Right lobe of liver (tissue), 6 donors: ENCODE measurements around the gene ANKRD13B. TPM values are rescaled to one million over a fixed set of nuclear protein-coding genes. Genes with fewer than 3 reads are reported as not detected.

Source experiments
- ATAC-seq, 4 donors: fragments of 200-7000 bp; cut with Tn5 transposase; one replicate each; pipeline ENCODE4 v1.9.1; 2020; ENCODE audit warnings: mild to moderate bottlenecking in 4 of 4, moderate library complexity in 4 of 4
- DNase-seq, 3 donors: peaks; one replicate each; pipeline ENCODE4 v3.0.0-alpha.2; 2020
- H3K27ac ChIP-seq, 3 donors: fragments of 200-600 bp; one replicate each; pipeline ENCODE4 v1.8.0; 2022
- H3K27me3 ChIP-seq, 2 donors: fragments of 200-600 bp; one replicate each; pipeline ENCODE4 v1.8.0; 2022
- H3K36me3 ChIP-seq, 4 donors: fragments of 200-600 bp; sonication (generic) in 1 of 4; one replicate each; pipeline versions ENCODE4 v1.5.1 to v1.8.0; 2017 to 2022; ENCODE audit warnings: control low read depth in 1 of 4
- H3K4me1 ChIP-seq, 4 donors: fragments of 200-600 bp; sonication (generic) in 1 of 4; one replicate each; pipeline versions ENCODE4 v1.5.1 to v1.8.0; 2017 to 2022; ENCODE audit warnings: control low read depth in 1 of 4
- H3K4me3 ChIP-seq, 3 donors: fragments of 200-600 bp; one replicate each; pipeline ENCODE4 v1.8.0; 2022
- H3K9me3 ChIP-seq, 4 donors: fragments of 200-600 bp; sonication (generic) in 1 of 4; one replicate each; pipeline versions ENCODE4 v1.5.1 to v1.8.0; 2017 to 2022; ENCODE audit warnings: control low read depth in 1 of 4
- POLR2A ChIP-seq: fragments of 450-650 bp; IDR thresholded peaks from one replicate; pipeline ENCODE4 v1.6.1; 2017; ENCODE audit warnings: antibody characterized with exemption, mild to moderate bottlenecking
- whole genome bisulfite sequencing: methylation state at CpG from one replicate; pipeline ENCODE4 v1.1.6; 2018; ENCODE audit warnings: low coverage, low lambda C conversion rate; ENCODE audit not compliant: insufficient coverage; ENCODE audit errors: missing lambda C conversion rate; 5-methylcytosine and 5-hydroxymethylcytosine counted together
- intact Hi-C, 2 donors: fragments of 100-400 bp; cut with DNase I; formaldehyde crosslinking; loops; one replicate each; pipeline versions ENCODE4 v1.11.2 to v1.14.1; 2022
- total RNA-seq, 6 experiments: library from RNA; depleted of rRNA in 2 of 6; stranded (reverse); fragments of >200 nt in 2 of 6; fragmentation: NEBNext Ultra II Directional in 3 of 6; extraction: Animal tissue kit (Norgen Biotek cat#: 25700) in 3 of 6; gene quantifications; one replicate each; pipeline versions ENCODE4 v1.1.0 to v1.2.4, GENCODE V29; 2016 to 2023
- TF ChIP-seq, protein P1 (sequence below), 4 donors: fragments of 200-600 bp in 3 of 4; fragments of 450-650 bp in 1 of 4; IDR thresholded peaks; one replicate each; pipeline versions ENCODE4 v1.5.1 to v1.8.0; 2016 to 2022; ENCODE audit warnings: antibody characterized with exemption in 4 of 4, mild to moderate bottlenecking in 2 of 4
- donor health status: DM: no; HTN: yes; CAD: no.
- donor health status: DM: no; HTN: no; CAD: no.
- donor health status: DM: no; HTN: no; CAD: no.
- donor health status: DM: no; HTN: yes; CAD: no.
- donor health status: DM: no; HTN: yes; CAD: no.

The ANKRD13B gene
- total RNA-seq, 6 experiments from 2014 or later: 0.37 to 1.6 (median 0.88) TPM

DNA sequence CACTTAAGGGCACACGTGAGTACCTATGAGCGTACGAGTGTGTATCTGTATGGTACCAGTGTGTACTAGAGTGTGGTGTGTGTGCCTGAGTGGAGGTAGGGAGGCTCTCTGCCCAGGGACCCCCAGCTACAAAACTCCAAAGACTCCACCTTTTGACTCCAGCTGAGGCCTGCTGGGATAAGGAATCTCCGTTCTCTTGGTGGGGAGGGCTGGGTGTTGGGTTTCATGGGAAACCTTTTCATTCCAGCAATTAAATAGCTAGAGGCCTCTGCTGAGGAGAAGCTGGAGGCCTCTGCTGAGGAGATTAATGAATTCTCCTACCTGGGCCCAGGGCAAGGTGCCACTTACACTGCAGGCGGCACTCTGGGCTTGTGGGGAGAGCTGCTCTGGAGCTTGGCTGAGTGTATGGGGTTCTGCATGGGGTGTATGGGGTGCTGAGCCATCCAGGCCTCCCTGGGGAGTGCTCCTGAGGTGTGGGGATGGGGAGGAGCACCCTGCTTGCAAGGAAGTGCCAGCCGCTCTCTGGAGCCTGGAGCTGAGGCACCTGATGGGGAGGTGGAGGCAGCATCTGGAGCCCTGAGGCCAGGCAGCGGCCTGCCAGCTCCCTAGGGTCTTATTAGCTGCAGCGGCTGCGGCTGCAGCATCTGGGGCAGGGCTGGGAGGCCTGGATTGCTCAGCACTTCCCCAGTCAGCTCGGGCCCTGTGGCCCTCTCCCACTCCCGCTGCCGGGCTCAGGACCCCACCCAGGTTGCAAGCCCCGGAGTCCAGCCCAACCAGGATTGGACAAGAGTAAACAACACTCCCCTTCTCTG lies 4.6 kb downstream of the ANKRD13B start:
- 91% methylated on average over 4 of the region's 13 CpGs for WGBS
- no peak for ATAC-seq
- no peak overlapping the region for H3K27ac ChIP-seq
- peaks cover 0 to 3% (median under 1%) of the 10 kb centered on the region in 4 donors for H3K4me1 ChIP-seq
- intact Hi-C loops: no loop called here
- H3K36me3 ChIP-seq: no peaks in the 10 kb centered on the region
- no peak for TF ChIP-seq POLR2A
- TF ChIP-seq, protein P1, sequence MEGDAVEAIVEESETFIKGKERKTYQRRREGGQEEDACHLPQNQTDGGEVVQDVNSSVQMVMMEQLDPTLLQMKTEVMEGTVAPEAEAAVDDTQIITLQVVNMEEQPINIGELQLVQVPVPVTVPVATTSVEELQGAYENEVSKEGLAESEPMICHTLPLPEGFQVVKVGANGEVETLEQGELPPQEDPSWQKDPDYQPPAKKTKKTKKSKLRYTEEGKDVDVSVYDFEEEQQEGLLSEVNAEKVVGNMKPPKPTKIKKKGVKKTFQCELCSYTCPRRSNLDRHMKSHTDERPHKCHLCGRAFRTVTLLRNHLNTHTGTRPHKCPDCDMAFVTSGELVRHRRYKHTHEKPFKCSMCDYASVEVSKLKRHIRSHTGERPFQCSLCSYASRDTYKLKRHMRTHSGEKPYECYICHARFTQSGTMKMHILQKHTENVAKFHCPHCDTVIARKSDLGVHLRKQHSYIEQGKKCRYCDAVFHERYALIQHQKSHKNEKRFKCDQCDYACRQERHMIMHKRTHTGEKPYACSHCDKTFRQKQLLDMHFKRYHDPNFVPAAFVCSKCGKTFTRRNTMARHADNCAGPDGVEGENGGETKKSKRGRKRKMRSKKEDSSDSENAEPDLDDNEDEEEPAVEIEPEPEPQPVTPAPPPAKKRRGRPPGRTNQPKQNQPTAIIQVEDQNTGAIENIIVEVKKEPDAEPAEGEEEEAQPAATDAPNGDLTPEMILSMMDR (IDR thresholded peaks at IDR 0.05): no peak
- H3K4me3 ChIP-seq: no peak overlapping the region
- no peaks in the 10 kb centered on the region for H3K27me3 ChIP-seq
- H3K9me3 ChIP-seq: no peaks in the 10 kb centered on the region
- DNase-seq: peak in 1 of 3 donors; percentile 14

DNA sequence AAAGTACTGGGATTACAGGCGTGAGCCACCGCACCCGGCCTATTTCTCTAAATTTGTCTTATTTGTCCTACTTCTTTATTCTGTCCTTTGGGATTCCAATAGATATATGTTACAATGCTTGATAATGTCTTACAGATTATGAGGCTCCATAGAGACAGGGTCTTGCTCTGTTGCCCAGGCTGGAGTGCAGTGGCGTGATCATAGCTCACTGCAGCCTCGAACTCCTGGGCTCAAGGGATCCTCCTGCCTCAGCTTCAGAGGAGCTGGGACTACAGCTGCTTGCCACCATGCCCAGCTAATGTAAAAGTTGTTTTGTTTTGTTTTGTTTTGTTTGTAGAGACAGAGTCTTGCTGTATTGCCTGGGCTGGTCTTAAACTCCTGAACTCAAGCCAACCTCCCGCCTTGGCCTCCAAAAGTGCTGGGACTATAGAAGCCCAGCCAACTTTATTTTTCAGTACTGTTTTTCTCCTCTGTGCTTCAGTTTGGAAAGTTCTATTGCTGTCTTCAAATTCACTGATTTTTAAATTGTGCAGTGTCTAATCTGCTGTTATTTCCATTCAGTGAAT lies 10.3 kb downstream of the ANKRD13B start:
- no peak overlapping the region for H3K4me3 ChIP-seq
- H3K9me3 ChIP-seq: no peaks in the 10 kb centered on the region
- intact Hi-C loops: no loop called here
- no peak for ATAC-seq
- 94% methylated on average over 5 of the region's 6 CpGs for WGBS
- H3K27me3 ChIP-seq: no peaks in the 10 kb centered on the region
- TF ChIP-seq, protein P1 (IDR thresholded peaks at IDR 0.05): no peak
- TF ChIP-seq POLR2A: no peak
- DNase-seq: peak in 1 of 3 donors; percentile 7
- no peaks in the 10 kb centered on the region for H3K36me3 ChIP-seq
- no peaks in the 10 kb centered on the region for H3K4me1 ChIP-seq
- no peak overlapping the region for H3K27ac ChIP-seq

DNA sequence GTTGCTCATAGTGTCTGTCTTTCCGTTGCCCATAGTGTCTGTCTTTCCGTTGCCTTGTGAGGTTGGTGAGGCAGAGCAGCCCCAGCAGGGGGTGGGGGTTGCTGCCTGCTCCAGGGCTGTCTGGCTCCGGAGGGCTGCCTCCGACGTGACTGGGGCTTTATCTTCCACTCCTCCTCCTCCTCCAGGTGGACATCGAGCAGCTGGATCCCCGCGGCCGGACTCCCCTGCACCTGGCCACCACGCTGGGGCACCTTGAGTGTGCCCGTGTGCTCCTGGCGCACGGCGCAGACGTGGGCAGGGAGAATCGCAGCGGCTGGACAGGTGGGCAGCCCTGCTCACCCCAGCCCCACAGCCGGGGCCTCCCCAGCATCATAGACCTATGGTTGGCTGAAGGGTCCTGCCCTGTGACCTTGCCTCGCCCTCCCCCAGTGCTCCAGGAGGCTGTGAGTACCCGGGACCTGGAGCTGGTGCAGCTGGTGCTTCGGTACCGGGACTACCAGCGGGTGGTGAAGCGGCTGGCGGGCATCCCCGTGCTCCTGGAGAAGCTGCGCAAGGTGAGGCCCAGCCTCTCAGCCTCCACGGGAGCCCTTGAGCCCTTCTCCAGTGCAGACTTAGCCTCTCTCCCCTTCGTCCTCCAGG lies 14.7 kb downstream of the ANKRD13B start:
- 87% methylated on average over 3 of the region's 29 CpGs for WGBS
- Histone ChIP-seq H3K27ac (no peak overlapping the region), H3K36me3 (no peaks in the 10 kb centered on the region), H3K9me3 (no peaks in the 10 kb centered on the region), H3K27me3 (no peaks in the 10 kb centered on the region), H3K4me1 (no peaks in the 10 kb centered on the region), H3K4me3 (no peak overlapping the region)
- intact Hi-C loops: no loop called here
- ATAC-seq (no peak), DNase-seq (peak in 1 of 3 donors; percentile 43)
- TF ChIP-seq POLR2A: no peak
- TF ChIP-seq, protein P1 (IDR thresholded peaks at IDR 0.05): no peak

DNA sequence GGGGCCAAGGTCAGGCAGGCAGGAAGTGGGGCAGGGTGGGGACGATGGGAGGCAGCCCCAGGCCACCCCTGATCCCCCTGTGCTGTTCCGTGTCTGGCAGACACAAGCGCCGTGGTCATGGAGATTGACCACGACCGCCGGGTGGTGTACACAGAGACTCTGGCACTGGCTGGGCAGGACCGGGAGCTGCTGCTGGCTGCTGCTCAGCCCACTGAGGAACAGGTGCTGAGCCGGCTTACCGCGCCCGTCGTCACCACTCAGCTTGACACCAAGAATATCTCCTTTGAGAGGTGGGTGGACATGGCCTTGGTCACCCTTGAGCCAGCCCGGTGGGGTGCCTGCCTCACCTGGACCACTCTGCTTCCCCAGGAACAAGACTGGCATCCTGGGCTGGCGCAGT lies 16.1 kb downstream of the ANKRD13B start:
- peak in 1 of 3 donors; percentile 39 for DNase-seq
- H3K36me3 ChIP-seq: no peaks in the 10 kb centered on the region
- WGBS: no CpG with 5 or more reads among the region's 15 CpGs
- no peak overlapping the region for H3K27ac ChIP-seq
- ATAC-seq: no peak
- no peak overlapping the region for H3K4me3 ChIP-seq
- H3K27me3 ChIP-seq: peaks cover 0 to under 1% of the 10 kb centered on the region in 2 donors
- intact Hi-C loops: no loop called here
- peaks cover 0 to 11% (median 4%) of the 10 kb centered on the region in 4 donors for H3K4me1 ChIP-seq
- TF ChIP-seq, protein P1 (IDR thresholded peaks at IDR 0.05): no peak
- TF ChIP-seq POLR2A: no peak
- H3K9me3 ChIP-seq: no peaks in the 10 kb centered on the region
